HepG2 (cell line): ENCODE results near the gene OSBPL10. TPM values are rescaled to one million over a fixed set of nuclear protein-coding genes. Genes with fewer than 3 reads are reported as not detected.

Experiments used
- ATAC-seq: fragments of 200-7000 bp; cut with Tn5 transposase; 3 replicates; pipeline ENCODE4 v1.9.1; 2020; ENCODE audit warnings: mild to moderate bottlenecking, moderate library complexity
- BruUV-seq: library from RNA; stranded (reverse); fragments of 400-500 nt; replicated peaks from 2 replicates; lab custom pipeline; 2021; lab: Mats Ljungman, UMichigan
- CTCF ChIA-PET: fragments of 300-600 bp; formaldehyde crosslinking; extraction: SDS; loops from one replicate; lab custom pipeline; 2021; ENCODE audit warnings: low total read pairs, inconsistent platforms, low intra/inter-chr PET ratio; lab: Yijun Ruan, JAX
- POLR2A ChIA-PET: fragments of 350-600 bp; sonication (Branson Sonifier 250); formaldehyde crosslinking; loops from one replicate; lab custom pipeline; 2020; ENCODE audit warnings: antibody characterized with exemption, inconsistent platforms; lab: Yijun Ruan, JAX
- DNase-seq: peaks from one replicate; pipeline ENCODE4 v3.0.0-alpha.2; 2015; ENCODE audit warnings: low spot score
- FAIRE-seq: peaks from 3 replicates; lab custom pipeline; 2011; peaks lifted over from hg19 to GRCh38; lab: Jason Lieb, UNC
- H2AFZ ChIP-seq: one replicate; pipeline ENCODE4 v1.6.1; 2011; ENCODE audit warnings: low read length, inconsistent platforms
- H3K27ac ChIP-seq: fragments of 300-600 bp; 3 replicates; pipeline ENCODE4 v1.8.0; 2011; ENCODE audit warnings: mixed run types, mild to moderate bottlenecking, mixed read lengths, low read length, inconsistent platforms; ENCODE audit not compliant: insufficient read depth; ENCODE audit errors: extremely low read length
- H3K27me3 ChIP-seq, 2 experiments: fragments of 200-600 bp in 1 of 2; 2 replicates in 1 of 2; 3 replicates in 1 of 2; pipeline versions ENCODE4 v1.6.0 to v1.8.0; 2011; ENCODE audit warnings: low read length in 2 of 2, mild to moderate bottlenecking in 2 of 2, moderate library complexity in 2 of 2, inconsistent platforms in 1 of 2; ENCODE audit not compliant: insufficient read depth in 2 of 2, control insufficient read depth in 1 of 2
- H3K36me3 ChIP-seq, 2 experiments: fragments of 200-600 bp in 1 of 2; replicated peaks in 1 of 2; 2 replicates in 1 of 2; 3 replicates in 1 of 2; pipeline versions ENCODE4 v1.5.1 to v1.8.0; 2011; ENCODE audit warnings: low read length in 2 of 2, inconsistent platforms in 1 of 2; ENCODE audit not compliant: insufficient read depth in 2 of 2, control insufficient read depth in 1 of 2
- H3K4me1 ChIP-seq: 2 replicates; pipeline ENCODE4 v1.5.1; 2012; ENCODE audit warnings: low read length, inconsistent platforms; ENCODE audit not compliant: insufficient read depth
- H3K4me2 ChIP-seq: 2 replicates; pipeline ENCODE4 v1.6.0; 2011; ENCODE audit warnings: low read depth, low read length, inconsistent platforms
- H3K4me3 ChIP-seq, 3 experiments: fragments of 200-600 bp in 1 of 3; sonication (generic), shearing (Covaris generic) in 1 of 3; replicated peaks in 1 of 3; 2 replicates each; pipeline ENCODE4 v1.5.1; 2011 to 2016; ENCODE audit warnings: low read length in 3 of 3, inconsistent platforms in 2 of 3, low read depth in 2 of 3, mild to moderate bottlenecking in 2 of 3, control low read depth in 1 of 3, mixed read lengths in 1 of 3; ENCODE audit not compliant: insufficient read depth in 1 of 3
- H3K79me2 ChIP-seq: one replicate; pipeline ENCODE4 v1.6.1; 2011; ENCODE audit warnings: low read length, inconsistent platforms; ENCODE audit not compliant: insufficient read depth
- H3K9ac ChIP-seq: 2 replicates; pipeline ENCODE4 v1.6.0; 2011; ENCODE audit warnings: mild to moderate bottlenecking, low read depth, low read length, inconsistent platforms; ENCODE audit not compliant: insufficient read depth
- H3K9me3 ChIP-seq: 2 replicates; pipeline ENCODE4 v1.5.1; 2012; ENCODE audit warnings: mild to moderate bottlenecking, low read length
- H4K20me1 ChIP-seq: 2 replicates; pipeline ENCODE4 v1.6.0; 2011; ENCODE audit warnings: inconsistent platforms, mild to moderate bottlenecking, low read length, moderate library complexity; ENCODE audit not compliant: insufficient read depth
- ATF3 ChIP-seq: sonication (generic); formaldehyde crosslinking; IDR thresholded peaks from 2 replicates; pipeline ENCODE4 v1.4.0; 2020; ENCODE audit warnings: missing genetic modification reagents
- BATF2 ChIP-seq: sonication (generic); formaldehyde crosslinking; IDR thresholded peaks from 2 replicates; pipeline ENCODE4 v1.8.0; 2022; ENCODE audit warnings: mild to moderate bottlenecking, missing genetic modification reagents, moderate library complexity
- CBX5 ChIP-seq: sonication (generic); formaldehyde crosslinking; IDR thresholded peaks from 2 replicates; pipeline ENCODE4 v1.4.0; 2020; ENCODE audit warnings: missing genetic modification reagents, borderline replicate concordance
- DRAP1 ChIP-seq: IDR thresholded peaks from 2 replicates; pipeline ENCODE4 v1.6.1; 2016; ENCODE audit warnings: missing genetic modification reagents, missing compliant biosample characterization
- FOXA1 ChIP-seq, 2 experiments: fragments of 450-650 bp in 1 of 2; sonication (generic) in 1 of 2; formaldehyde crosslinking in 1 of 2; IDR thresholded peaks; 2 replicates each; pipeline versions ENCODE4 v1.4.0 to v1.6.1; 2016 to 2020; ENCODE audit warnings: missing genetic modification reagents in 1 of 2
- JUND ChIP-seq: sonication (generic); formaldehyde crosslinking; IDR thresholded peaks from 2 replicates; pipeline ENCODE4 v1.8.0; 2022; ENCODE audit warnings: mild to moderate bottlenecking, missing genetic modification reagents
- KDM4B ChIP-seq: sonication (generic); formaldehyde crosslinking; IDR thresholded peaks from 2 replicates; pipeline ENCODE4 v1.4.0; 2020; ENCODE audit warnings: missing genetic modification reagents
- XBP1 ChIP-seq: sonication (generic); formaldehyde crosslinking; IDR thresholded peaks from 2 replicates; pipeline ENCODE4 v1.5.0; 2020; ENCODE audit warnings: missing genetic modification reagents
- ZMAT5 ChIP-seq: sonication (generic); formaldehyde crosslinking; IDR thresholded peaks from 2 replicates; pipeline ENCODE4 v1.5.0; 2020; ENCODE audit warnings: mild to moderate bottlenecking, low read depth, missing genetic modification reagents, borderline replicate concordance
- ZNF430 ChIP-seq: sonication (generic); formaldehyde crosslinking; IDR thresholded peaks from 2 replicates; pipeline ENCODE4 v1.9.0; 2021; ENCODE audit warnings: mild to moderate bottlenecking, missing genetic modification reagents
- ZNF556 ChIP-seq: sonication (generic); formaldehyde crosslinking; IDR thresholded peaks from 2 replicates; pipeline ENCODE4 v1.4.0; 2020; ENCODE audit warnings: mild to moderate bottlenecking, missing genetic modification reagents, borderline replicate concordance
- WGBS: methylation state at CpG from one replicate; pipeline ENCODE4 v1.1.6; 2017; ENCODE audit warnings: low lambda C conversion rate; 5-methylcytosine and 5-hydroxymethylcytosine counted together
- in situ Hi-C: cut with HindIII; loops from 2 replicates; pipeline ENCODE4 v1.10.0; 2017; ENCODE audit warnings: low pct_unique_long_range_greater_than_20kb; ENCODE audit not compliant: extremely low pct_ligation_motif_present
- intact Hi-C: fragments of 100-400 bp; cut with micrococcal nuclease; formaldehyde crosslinking; loops from one replicate; pipeline ENCODE4 v1.10.0; 2022; ENCODE audit not compliant: unreplicated experiment
- polyA plus RNA-seq, 8 experiments: library from polyadenylated mRNA; depleted of rRNA in 3 of 8; stranded (reverse) in 7 of 8; unstranded in 1 of 8; fragments of >200 nt; fragmentation: Illumina TruSeq in 4 of 8; extraction: Trizol in 4 of 8; gene quantifications; 2 replicates each; pipeline versions ENCODE4 v1.2.1 to v1.2.3, GENCODE V29; 2011 to 2016; ENCODE audit warnings: low read depth in 4 of 8, missing spikeins in 1 of 8, mixed read lengths in 1 of 8; ENCODE audit not compliant: insufficient read depth in 1 of 8
- total RNA-seq, 5 experiments: library from RNA; depleted of rRNA; stranded (reverse); fragments of >200 nt; fragmentation: Illumina TruSeq; extraction: Trizol; gene quantifications; 2 replicates each; pipeline ENCODE4 v1.2.3, GENCODE V29; 2016; ENCODE audit warnings: low read depth in 1 of 5
- TF ChIP-seq, protein P1 (sequence below): sonication (generic); formaldehyde crosslinking; IDR thresholded peaks from 2 replicates; pipeline ENCODE4 v1.4.0; 2020; ENCODE audit warnings: missing genetic modification reagents
- TF ChIP-seq, protein P2 (sequence below): IDR thresholded peaks from 2 replicates; pipeline ENCODE4 v1.6.1; 2018; ENCODE audit warnings: missing genetic modification reagents, mild to moderate bottlenecking, missing compliant biosample characterization
- TF ChIP-seq, protein P3 (sequence below): sonication (generic); formaldehyde crosslinking; IDR thresholded peaks from 2 replicates; pipeline ENCODE4 v1.5.0; 2020; ENCODE audit warnings: mild to moderate bottlenecking, missing genetic modification reagents
- TF ChIP-seq, protein P4 (sequence below): sonication (generic); formaldehyde crosslinking; IDR thresholded peaks from 2 replicates; pipeline ENCODE4 v1.4.0; 2020; ENCODE audit warnings: mild to moderate bottlenecking, low read depth, missing genetic modification reagents

OSBPL10 gene
- total and polyA plus RNA-seq, 2 of the 13 experiments (the other 11 are each of a cell fraction or from before 2014, with no cell fraction given) = 10.3 to 28.6 TPM

DNA sequence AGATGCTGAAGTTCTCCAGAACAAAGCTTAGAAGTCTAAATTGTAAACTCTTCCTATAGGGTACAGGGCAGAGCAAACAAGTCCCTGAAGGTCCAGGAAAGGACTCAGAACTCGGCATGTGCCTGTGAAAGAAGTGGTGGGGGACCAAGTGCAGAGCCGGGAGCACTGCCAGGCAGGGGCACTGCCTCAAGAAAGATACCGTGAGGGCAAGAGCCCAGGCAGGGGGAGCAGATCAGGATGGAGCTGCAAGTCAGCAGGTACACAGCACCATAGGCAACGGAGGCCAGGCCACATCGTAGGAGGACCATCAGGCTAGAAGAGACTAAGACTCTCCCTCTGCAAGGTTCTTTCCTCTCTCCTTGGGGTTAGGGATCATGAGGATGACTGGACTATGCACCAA lies 191.6 kb downstream of the OSBPL10 start:
- intact Hi-C loops (no loop called here), in situ Hi-C loops (no loop called here)
- FAIRE-seq (no peak), ATAC-seq (no peak), DNase-seq (no peak)
- Histone ChIP-seq H3K4me1 (no peaks in the 10 kb centered on the region), H3K27ac (no peak overlapping the region), H3K9me3 (no peaks in the 10 kb centered on the region), H3K4me3 (no peak overlapping the region), H3K36me3 (peaks cover 0 to 3% of the 10 kb centered on the region in 2 experiments; a peak in 1 of 5 replicates), H4K20me1 (no peaks in the 10 kb centered on the region), H3K79me2 (no peaks in the 10 kb centered on the region), H3K27me3 (no peaks in the 10 kb centered on the region), H2AFZ (no peak overlapping the region), H3K9ac (no peak overlapping the region), H3K4me2 (no peak overlapping the region)
- CTCF ChIA-PET = no interaction called here
- WGBS = 91% methylated on average over 2 of the region's 5 CpGs
- POLR2A ChIA-PET = no interaction called here
- no TSS peak for BruUV-seq
- TF ChIP-seq XBP1 (CRISPR knock-in tag) (no peak), KDM4B (CRISPR knock-in tag) (no peak), CBX5 (CRISPR knock-in tag) (no peak), BATF2 (no peak), ZMAT5 (CRISPR knock-in tag) (no peak), ZNF430 (CRISPR knock-in tag) (no peak), ATF3 (CRISPR knock-in tag) (no peak), ZNF556 (CRISPR knock-in tag) (no peak), DRAP1 (no peak), FOXA1 (IDR thresholded peaks at IDR 0.05) (no peak), FOXA1 (CRISPR knock-in tag; IDR thresholded peaks at IDR 0.05) (no peak), JUND (CRISPR knock-in tag) (no peak)
- TF ChIP-seq, protein P1, sequence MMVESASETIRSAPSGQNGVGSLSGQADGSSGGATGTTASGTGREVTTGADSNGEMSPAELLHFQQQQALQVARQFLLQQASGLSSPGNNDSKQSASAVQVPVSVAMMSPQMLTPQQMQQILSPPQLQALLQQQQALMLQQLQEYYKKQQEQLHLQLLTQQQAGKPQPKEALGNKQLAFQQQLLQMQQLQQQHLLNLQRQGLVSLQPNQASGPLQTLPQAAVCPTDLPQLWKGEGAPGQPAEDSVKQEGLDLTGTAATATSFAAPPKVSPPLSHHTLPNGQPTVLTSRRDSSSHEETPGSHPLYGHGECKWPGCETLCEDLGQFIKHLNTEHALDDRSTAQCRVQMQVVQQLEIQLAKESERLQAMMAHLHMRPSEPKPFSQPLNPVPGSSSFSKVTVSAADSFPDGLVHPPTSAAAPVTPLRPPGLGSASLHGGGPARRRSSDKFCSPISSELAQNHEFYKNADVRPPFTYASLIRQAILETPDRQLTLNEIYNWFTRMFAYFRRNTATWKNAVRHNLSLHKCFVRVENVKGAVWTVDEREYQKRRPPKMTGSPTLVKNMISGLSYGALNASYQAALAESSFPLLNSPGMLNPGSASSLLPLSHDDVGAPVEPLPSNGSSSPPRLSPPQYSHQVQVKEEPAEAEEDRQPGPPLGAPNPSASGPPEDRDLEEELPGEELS (CRISPR knock-in tag) = no peak
- TF ChIP-seq, protein P2, sequence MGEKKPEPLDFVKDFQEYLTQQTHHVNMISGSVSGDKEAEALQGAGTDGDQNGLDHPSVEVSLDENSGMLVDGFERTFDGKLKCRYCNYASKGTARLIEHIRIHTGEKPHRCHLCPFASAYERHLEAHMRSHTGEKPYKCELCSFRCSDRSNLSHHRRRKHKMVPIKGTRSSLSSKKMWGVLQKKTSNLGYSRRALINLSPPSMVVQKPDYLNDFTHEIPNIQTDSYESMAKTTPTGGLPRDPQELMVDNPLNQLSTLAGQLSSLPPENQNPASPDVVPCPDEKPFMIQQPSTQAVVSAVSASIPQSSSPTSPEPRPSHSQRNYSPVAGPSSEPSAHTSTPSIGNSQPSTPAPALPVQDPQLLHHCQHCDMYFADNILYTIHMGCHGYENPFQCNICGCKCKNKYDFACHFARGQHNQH = no peak
- TF ChIP-seq, protein P3, sequence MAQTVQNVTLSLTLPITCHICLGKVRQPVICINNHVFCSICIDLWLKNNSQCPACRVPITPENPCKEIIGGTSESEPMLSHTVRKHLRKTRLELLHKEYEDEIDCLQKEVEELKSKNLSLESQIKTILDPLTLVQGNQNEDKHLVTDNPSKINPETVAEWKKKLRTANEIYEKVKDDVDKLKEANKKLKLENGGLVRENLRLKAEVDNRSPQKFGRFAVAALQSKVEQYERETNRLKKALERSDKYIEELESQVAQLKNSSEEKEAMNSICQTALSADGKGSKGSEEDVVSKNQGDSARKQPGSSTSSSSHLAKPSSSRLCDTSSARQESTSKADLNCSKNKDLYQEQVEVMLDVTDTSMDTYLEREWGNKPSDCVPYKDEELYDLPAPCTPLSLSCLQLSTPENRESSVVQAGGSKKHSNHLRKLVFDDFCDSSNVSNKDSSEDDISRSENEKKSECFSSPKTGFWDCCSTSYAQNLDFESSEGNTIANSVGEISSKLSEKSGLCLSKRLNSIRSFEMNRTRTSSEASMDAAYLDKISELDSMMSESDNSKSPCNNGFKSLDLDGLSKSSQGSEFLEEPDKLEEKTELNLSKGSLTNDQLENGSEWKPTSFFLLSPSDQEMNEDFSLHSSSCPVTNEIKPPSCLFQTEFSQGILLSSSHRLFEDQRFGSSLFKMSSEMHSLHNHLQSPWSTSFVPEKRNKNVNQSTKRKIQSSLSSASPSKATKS = no peak
- TF ChIP-seq, protein P4, sequence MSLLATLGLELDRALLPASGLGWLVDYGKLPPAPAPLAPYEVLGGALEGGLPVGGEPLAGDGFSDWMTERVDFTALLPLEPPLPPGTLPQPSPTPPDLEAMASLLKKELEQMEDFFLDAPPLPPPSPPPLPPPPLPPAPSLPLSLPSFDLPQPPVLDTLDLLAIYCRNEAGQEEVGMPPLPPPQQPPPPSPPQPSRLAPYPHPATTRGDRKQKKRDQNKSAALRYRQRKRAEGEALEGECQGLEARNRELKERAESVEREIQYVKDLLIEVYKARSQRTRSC (CRISPR knock-in tag) = no peak
